Measurements from ENCODE around the gene FRS2.

FRS2 gene

DNA sequence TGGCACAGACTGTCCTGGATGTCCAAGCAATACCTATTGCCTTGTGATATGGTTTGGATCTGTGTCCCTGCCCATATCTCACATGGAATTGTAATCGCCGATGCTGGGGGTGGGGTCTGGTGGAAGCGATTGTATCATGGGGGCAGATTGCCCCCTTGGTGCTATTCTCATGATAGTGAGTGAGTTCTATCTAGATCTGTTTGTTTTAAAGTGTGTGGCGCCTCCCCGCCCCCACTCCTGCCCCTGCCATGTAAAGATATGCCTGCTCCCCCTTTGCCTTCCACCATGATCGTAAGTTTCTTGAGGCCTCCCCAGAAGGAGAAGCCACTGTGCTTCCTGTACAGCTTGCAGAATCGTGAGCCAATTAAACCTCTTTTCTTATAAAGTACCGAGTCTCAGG, 157.3 kb downstream of the FRS2 start:
- H3K27me3 ChIP-seq (ENCODE audit: insufficient read depth, poor library complexity, severe bottlenecking), result no peaks in the 10 kb centered on the region
- no peak overlapping the region for H3K4me3 ChIP-seq (ENCODE audit: severe bottlenecking)
- no peak for ATAC-seq (ENCODE audit: low read depth)
- H3K9me3 ChIP-seq (ENCODE audit: severe bottlenecking), result no peaks in the 10 kb centered on the region
- DNase-seq (ENCODE audit: low spot score), result no peak
- H3K27ac ChIP-seq (ENCODE audit: poor library complexity, severe bottlenecking), result no peak overlapping the region
- no peaks in the 10 kb centered on the region for H3K36me3 ChIP-seq (ENCODE audit: low read depth)
- H3K4me1 ChIP-seq (ENCODE audit: insufficient read depth, poor library complexity, severe bottlenecking), result no peaks in the 10 kb centered on the region
- TF ChIP-seq, protein P1, sequence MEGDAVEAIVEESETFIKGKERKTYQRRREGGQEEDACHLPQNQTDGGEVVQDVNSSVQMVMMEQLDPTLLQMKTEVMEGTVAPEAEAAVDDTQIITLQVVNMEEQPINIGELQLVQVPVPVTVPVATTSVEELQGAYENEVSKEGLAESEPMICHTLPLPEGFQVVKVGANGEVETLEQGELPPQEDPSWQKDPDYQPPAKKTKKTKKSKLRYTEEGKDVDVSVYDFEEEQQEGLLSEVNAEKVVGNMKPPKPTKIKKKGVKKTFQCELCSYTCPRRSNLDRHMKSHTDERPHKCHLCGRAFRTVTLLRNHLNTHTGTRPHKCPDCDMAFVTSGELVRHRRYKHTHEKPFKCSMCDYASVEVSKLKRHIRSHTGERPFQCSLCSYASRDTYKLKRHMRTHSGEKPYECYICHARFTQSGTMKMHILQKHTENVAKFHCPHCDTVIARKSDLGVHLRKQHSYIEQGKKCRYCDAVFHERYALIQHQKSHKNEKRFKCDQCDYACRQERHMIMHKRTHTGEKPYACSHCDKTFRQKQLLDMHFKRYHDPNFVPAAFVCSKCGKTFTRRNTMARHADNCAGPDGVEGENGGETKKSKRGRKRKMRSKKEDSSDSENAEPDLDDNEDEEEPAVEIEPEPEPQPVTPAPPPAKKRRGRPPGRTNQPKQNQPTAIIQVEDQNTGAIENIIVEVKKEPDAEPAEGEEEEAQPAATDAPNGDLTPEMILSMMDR (IDR thresholded peaks at IDR 0.05; ENCODE audit: poor library complexity, severe bottlenecking), result no peak
